Inflammatory macrophage treated with lipopolysaccharide for 4 hours (primary cell): ENCODE data around the gene LMO7.
"Not testable (repeated sequence)": the region's sequence is repeated elsewhere in the genome, so short reads cannot be mapped to it uniquely, and the experiment has no call there.

Experiments used
- DNase-seq: peaks from one replicate; pipeline ENCODE4 v3.0.0-alpha.2; 2020

The LMO7 gene

DNA sequence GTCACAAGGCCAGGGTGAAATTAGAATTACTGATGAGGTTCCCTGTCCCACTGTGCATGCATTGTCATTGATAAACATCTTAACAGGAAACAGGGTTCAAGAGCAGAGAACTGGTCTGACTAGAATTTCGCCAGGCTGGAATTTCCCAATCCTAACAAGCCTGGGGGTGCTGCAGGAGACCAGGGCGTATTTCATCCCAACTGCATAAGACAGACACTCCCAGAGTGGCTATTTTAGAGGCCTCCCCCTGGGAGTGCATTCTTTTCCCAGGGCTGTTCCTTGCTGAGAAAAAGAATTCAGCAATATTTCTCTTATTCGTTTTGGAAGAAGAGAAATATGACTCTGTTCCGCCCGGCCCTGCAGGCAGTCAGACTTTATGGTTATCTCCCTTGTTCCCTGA, 144.0 kb downstream of the LMO7 start:
- not testable (repeated sequence) for DNase-seq

DNA sequence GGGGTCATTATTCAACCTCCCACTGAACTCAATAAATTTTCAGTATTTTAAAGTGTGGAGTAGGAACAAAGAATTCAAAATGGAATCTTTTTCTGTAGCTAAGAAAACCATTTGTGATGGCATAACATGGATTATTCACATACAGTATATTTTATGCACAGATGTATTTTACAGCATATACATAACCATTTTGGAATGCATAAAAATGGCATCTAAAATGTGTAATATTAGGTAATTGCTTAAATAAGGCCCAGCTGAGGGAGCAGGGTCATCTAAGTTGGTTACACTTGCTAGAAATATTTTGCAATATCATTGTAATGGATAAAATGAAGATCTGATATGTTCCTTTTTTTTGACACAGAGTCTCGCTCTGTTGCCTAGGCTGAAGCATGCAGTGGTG, 146.9 kb downstream of the LMO7 start:
- DNase-seq = no peak

DNA sequence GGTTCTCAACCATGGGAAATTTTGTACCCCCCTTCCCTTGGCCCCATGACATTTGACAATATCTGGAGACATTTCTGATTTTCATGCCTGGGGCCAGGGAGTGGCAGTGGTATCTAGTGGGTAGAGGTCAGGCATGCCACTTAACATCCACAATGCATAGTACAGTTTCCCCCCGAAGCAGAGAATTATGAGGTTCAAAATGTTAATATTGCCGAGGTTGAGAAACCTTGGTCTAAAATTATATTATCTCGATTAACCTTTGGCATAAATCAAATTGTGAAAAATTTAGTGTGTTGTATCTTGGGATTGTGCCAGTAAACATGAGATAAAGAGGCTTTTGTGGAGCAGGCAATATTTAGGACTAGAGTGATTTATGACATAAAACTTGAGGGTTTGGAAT, 147.9 kb downstream of the LMO7 start:
- DNase-seq = no peak

DNA sequence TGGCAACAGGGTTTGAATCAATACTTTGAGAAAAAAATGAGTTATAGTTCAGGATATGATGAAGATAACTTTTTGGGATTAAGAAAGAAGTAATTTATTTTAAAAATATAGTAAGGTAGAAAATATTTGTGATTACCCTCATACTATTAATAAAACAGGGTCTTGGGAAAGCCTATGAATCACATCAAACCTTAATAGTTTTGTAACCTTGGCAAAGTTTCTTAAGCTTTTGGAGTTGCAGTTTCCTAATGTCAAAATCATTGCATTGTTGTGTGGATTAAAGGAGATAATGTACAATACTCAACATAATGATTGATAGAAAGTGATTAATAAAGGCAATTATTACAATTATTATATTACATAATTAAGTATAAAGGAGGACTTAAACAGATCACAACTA, 149.0 kb downstream of the LMO7 start:
- DNase-seq = peak; percentile 23

DNA sequence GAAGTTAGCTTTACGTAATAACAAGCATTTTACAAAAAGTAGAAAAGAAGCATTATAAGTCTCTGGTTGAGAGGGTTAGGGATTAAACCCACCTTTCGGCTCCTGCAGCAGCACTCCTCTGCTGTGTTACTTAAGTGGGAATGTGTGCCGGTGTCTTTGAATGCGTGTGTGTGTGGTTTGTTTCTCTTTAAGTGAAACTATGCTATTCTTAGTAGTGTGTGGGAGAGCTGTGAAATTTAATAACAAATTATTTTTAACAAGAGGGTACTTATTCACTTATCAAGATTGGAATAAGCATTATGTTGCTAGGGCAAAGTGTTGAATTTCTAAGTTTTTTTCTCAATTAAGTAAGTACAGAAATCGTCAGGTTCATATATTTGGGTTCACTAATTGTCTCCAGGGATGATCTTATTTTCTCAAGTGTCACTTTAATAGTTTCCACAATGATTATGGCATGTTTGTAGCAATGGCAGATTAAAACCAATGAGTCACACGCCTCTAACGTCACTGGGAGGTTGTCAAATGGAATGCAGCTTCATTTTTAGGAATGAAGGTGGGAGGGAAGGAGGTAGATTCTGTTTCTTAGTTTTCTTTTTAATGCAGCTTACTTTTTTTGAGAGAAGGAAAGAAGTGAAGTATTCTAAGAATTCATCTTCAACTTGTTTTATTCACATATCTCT, 151.3 kb downstream of the LMO7 start:
- no peak for DNase-seq

DNA sequence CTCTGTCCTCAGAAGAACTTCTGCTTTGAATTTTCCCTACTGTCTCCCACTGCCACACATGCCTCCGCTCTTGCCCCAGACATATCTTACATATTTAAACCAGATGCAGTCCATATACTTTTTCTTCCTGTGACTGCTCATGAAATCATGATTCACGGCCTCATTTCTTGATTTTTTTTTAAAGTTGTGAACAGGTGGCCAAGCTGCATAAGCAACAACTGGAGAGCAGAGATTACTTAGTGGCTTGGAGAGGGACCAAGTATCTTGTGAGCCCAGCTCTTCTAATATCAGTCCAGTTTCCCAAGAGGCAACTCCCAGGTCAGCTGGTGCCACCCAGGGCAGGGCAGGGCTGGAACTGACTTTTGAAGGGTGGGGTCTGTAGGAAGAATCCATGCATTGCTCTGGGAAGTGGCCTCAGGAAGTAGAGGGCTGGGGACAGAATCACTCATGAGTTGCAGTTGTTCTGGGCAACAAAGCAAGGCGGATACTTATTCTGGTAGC, 152.4 kb downstream of the LMO7 start:
- DNase-seq = peak; percentile 70

DNA sequence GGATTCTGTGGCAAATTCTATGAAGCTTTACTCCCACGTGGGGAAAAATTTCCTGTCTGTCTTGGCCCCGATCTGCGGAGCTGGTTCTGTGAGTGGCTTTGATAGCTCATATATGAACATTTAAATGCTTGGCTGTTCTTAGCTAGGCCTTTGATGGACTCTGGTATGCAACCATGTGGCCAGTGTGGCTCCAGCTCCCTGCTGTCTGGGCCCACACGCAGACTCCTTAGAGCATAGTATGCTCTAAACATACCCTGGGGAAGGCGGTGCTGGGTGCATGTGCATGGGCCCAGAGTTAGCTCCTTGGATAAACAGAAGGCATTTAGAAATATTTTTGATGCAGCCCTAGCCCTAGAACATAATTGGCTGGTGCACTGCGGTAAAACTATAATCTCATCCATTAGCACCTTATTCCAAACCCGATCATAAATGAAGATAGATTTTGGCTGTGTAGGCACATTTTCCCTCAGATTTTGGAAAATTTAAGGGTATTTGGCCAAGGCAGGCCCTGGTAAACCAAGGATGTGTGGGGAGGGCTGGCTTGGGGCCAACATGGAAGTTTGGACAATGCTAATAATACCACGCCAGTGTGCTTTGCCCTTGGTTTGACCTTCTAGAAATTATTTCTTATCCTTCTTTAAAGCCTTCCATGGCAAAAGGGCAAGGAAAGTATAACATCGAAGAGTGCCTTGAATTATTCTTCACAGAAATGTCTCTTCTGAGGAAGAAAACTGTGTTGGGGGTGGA, 153.5 kb downstream of the LMO7 start:
- no peak for DNase-seq

DNA sequence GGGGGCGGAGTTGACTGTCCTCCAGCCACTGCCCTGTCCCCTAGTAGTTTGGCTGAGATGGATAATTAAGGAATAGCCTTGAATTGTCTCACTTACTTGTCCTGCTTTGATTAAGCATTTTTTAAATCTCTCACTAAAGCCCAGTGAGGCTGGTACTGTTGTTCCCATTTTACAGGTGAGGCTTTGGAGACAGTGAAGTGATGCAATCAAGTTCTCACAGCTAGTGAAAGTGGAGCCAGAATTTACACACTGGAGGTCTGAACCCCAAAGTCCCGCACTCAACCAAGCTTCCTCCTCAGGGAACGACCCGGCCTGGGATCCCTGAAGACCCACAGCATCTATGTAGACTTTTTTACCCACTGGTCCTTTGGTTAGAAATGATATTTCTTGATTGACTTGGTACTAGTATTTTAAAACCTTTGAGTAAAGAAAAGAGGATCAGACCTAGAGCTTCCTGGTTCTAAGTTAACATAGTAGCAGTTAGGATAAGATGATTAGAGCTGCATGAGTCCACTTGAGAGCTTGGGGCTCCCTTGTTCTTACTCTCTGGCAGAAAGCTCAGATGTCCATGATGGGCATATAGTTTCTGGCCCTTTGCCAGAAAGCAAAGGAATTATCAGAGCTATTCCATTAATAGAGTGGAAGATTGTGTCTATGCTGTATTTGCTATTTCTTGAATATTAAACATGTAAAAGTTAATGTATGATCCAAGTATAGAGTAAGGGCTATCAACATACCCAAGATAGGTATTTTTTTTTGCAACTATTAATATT, 154.3 kb downstream of the LMO7 start:
- DNase-seq = no peak

DNA sequence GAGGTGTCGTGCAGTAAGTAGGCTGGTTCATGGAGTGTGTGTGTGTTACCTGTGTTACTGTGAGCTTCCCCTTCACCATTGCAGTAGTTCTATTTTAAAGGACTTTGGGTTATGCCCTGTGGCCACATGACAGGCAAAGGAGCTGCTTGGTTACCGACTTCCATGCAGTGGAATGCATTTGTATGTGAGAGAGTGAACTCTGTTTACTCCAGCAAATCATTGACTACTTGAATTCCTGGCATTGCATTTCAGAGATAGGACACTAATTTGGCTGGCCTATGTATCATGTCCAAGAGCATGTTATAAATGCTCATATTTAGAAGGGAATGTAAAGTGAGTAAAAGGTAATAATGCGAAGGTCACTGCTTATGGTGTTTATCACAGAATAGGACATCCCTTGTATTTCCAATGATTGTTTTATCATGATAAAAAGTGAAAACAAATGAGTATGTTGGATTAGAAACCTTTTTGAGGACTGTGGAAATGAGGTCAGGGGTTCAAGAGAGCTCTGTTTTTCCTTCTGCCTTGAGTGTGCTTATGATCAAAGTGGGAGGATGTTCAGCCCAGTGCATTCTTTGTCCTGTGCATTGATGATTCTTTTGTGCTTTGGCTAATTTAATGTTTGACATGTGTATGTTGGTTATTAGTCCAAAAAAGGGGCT, 156.5 kb downstream of the LMO7 start:
- no peak for DNase-seq

DNA sequence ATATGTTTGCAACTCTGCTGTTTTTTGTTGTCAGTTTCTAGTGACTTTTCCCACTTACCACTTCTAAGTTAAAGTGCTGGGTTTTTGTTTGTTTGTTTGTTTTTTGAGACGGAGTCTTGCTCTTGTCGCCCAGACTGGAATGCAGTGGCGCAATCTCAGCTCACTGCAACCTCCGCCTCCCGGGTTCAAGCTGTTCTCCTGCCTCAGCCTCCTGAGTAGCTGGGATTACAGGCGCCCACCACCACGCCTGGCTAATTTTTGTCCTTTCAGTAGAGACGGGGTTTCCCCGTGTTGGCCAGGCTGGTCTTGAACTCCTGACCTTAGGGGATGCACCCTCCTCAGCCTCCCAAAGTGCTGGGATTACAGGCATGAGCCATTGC, 157.0 kb downstream of the LMO7 start:
- DNase-seq = not testable (repeated sequence)

DNA sequence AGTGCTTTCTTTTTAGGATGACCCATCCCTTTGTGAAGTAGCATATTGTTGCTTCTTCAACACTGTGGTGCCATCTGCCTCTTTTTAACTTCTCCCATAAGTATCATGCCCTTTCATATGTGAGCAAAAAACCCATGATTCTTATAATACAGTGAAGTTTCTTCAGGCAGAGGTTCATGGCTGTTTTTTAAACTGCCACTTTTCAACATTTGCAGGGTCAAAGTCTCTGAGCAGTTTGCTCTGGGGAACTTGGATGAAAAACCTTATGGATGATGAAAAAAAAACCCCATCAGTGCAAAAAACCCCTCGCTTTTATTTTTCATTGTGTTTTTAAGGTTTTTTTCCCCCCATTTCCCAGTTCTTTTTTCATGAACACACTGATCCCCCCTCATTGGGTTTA, 158.5 kb downstream of the LMO7 start:
- DNase-seq = no peak

DNA sequence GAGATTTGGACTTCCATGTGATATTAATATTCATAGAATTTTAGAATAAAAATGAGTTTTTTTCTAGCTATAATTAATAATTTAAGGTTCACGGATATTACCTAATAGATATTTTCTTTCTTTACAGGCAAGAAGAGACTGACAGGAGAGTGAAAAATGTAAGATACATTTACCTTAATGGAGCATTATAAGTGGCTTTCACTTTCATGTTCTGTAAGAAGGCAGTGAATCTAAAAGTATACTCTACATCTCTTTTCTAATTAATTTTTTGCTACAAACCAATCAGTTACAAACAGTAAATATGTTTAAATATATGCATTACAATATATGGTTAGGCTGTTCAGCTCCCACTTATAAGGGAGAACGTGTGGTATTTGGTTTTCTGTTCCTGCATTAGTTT, 159.1 kb downstream of the LMO7 start:
- no peak for DNase-seq

DNA sequence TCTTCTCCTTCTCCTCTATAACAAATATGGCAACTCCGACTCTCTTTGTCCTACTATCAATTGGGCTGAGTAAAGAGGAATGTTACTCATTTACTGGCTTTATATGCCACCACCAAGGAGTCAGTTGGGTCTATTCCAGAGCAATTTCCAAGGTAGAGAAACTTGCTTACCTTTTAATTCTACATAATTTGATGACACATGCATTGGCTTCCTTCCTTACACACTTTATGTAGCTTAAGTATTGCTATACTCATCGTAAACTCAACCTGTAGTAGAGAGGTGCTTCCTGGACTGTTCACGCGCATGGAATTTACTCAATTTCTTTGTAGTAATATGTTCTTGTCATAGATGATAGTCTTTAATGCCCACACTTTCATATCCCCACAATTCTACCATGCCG, 160.7 kb downstream of the LMO7 start:
- DNase-seq = no peak

DNA sequence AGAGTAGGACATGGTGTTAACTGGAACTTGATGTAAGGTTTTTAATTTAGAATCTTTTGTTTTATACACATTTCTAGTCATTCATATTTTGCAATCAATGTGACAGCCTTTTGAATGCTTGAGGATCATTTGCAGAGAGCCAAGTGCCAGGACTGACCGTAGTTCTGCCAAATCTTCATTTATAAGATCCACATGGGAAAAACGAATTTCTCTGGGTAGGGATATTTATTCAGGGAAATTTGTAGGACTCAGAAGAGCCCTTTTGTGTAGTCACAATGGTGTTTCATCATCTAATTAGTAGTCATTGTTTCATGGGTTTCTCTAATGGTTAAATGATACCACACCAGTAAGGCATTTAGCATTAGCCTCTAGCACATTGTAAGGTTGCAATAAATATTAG, 161.1 kb downstream of the LMO7 start:
- no peak for DNase-seq

DNA sequence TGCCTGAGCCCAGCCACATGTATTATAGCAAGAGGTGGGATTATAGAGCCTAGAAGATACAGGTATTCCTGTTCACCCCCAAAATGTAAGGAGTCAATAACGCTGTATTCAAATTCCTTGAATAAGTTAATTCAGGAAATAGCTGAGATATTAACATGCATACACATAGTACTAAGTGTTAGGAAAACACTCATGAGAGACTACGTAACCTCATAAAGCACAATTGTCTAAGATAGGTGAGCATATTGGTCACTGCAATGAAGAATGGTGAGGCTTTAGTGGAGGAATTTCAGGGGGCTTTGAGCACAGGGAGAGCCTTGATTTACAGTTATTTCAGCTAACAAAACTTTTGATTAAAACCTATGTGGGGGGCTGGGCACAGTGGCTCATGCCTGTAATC, 161.6 kb downstream of the LMO7 start:
- DNase-seq = no peak

DNA sequence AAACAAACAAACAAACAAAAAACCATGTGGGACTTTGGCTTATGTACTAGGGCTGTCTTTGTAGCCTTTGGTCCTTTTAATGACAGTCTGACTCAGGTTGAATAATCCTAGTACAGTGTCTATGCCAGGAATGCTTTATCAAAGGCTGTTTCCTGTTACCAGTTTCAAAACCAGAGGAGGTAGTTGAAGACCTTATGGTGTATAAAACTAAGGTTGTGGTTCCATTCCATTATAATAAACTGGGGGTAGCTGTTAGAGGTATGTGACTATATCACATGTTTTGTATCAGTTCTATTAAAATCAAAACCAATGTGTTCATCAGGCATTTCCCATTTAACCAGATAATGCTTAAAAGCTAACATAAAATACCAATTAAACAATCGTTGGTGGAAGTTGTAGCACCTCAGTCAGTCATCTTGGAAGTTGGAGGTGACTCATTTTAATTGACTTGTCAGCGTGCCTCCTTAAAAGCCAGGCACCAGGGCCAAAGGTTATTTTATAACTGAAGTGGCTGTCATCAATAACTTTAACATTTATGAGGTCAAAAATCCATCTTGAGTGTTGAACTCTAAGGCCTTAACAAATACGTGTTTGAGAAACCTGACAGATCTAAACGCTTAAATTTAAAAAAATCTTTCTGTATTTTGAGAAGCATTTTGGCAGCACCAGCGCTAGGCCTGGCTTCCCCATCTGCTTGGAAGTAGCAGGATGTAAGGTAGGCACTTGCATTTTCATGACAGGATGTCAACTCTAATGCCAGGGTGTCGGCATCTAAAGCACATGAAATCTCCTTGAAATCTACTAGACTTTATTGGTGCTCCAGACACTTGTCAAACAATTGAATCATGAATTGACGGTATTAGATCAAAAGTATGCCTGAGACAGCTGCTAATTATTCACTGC, 162.5 kb downstream of the LMO7 start:
- DNase-seq = no peak

DNA sequence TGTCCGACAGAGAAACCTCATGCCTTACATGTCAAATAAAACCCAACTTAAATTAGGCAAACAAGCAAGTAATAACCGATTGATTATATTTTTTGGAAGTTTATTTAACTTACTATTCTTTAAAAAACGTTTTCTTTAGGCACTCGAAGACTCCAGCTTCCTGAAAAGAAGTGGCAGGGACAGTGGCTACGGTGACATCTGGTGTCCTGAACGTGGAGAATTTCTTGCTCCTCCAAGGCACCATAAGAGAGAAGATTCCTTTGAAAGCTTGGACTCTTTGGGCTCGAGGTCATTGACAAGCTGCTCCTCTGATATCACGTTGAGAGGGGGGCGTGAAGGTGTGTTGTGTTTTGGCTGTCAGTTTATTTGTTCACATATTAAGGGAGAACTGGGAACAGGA, 164.4 kb downstream of the LMO7 start:
- DNase-seq = no peak

DNA sequence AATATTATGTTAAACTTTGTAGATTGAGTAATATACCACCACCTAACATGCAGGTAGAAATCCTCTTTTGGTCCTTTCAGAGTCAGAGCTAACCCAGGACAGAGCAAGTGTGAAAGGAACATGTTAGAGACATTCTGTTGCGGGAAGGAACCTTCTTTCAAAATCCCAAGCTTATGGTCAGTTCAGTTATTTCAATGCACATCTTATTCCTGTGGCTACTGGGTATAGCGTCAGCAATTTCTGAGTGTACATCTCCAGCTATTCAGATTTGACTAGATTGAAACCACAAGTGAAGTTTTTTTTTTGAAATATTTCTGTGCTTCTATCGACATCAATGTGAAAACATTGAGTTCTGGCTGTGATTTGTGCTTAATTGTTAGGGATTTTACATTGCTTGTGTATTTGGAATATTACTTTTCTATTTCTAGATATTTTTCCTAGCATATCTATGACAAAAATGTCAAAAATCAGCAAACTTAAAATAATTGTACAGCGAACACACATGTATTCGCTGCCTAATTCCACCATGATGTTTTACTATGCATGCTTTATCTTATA, 165.3 kb downstream of the LMO7 start:
- no peak for DNase-seq

DNA sequence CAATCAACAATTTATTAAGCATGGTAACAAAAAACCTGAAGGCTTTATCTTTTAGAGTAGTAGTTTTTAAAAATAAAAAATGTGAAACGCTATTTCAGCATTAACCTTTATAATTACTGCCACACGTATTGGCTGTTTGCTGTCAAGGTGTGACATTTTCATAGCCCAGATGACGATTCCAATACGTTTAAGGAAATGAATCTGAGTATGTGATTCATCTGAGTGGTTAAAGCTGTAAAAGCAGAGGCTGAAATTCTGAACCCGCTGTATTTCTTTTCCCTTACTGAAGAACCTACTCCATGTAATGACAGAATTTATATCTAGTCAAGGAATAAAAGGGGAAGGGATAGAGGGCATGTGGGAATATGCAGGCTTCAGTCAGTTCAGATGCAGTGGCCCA, 166.0 kb downstream of the LMO7 start:
- DNase-seq = no peak

DNA sequence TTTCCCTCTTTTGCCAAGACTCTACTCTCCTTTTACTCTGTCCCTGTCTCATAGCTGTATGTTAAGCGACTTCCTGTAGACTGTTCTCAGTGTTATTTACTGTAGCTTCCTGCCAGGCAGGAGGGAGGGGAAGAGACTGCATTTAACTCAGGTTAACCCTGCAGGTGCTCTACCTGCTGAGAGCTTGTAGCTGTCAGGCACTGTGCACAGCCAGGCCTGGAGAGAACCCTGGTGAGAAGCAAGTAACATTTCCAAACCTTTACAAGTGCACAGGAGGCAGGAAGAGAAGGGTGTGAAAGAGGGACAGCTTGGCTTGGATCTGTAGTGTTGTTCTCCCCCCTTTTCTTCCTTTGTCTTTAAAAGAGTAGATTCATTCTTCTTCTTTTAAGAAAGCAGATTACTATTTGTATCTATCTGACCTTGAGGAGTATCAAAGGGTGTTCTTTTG, 167.1 kb downstream of the LMO7 start:
- DNase-seq = no peak

DNA sequence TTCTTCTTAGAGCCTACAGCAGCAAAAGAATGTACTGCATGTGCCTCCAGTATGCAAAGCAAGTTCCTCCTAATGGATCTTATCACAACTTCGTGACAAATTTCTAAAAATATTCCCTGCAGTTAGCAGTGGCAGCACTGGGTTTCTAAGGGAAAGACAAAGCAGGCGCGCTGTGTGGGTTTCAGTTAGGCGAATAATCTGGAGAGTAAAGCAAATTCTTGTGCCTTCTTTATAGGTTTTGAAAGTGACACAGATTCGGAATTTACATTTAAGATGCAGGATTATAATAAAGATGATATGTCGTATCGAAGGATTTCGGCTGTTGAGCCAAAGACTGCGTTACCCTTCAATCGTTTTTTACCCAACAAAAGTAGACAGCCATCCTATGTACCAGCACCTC, 167.9 kb downstream of the LMO7 start:
- no peak for DNase-seq

DNA sequence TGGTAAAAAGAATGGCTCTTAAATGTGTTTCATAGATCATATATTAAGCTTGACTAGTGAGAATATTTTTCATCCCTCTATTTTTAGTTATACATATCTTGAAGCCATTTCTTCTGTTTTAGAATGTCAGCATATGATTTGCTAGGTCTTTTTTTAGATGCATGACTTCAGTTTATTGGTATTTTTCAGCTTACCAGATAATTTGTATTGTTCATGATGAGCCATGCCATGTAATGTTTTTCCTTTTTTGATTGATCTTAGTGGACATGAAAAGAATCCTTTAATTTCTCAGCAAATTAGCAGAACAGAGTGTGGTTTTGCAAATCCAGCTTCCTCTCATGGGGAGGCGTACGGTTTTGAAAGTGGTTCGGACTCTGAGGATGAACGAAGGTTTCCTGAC, 168.5 kb downstream of the LMO7 start:
- no peak for DNase-seq
